Panc1 (cell line): Measurements from ENCODE around the gene CD151. TPM values are rescaled to one million over a fixed set of nuclear protein-coding genes. Genes with fewer than 3 reads are reported as not detected.

Experiments
- ATAC-seq: fragments of 200-7000 bp; cut with Tn5 transposase; 2 replicates; pipeline ENCODE4 v1.9.1; 2020; ENCODE audit warnings: mild to moderate bottlenecking, moderate library complexity
- BruUV-seq: library from RNA; stranded (reverse); fragments of 400-500 nt; replicated peaks from 2 replicates; lab custom pipeline; 2021; lab: Mats Ljungman, UMichigan
- CTCF ChIA-PET: fragments of 300-600 bp; sonication (Branson Sonifier 250); formaldehyde crosslinking; loops from one replicate; lab custom pipeline; 2022; ENCODE audit warnings: antibody characterized with exemption; lab: Charles Lee
- POLR2A ChIA-PET: fragments of 300-600 bp; sonication (Branson Sonifier 250); formaldehyde crosslinking; loops from one replicate; lab custom pipeline; 2022; ENCODE audit warnings: antibody characterized with exemption; lab: Charles Lee
- DNase-seq: peaks from one replicate; pipeline ENCODE4 v3.0.0-alpha.2; 2010; ENCODE audit warnings: low read depth, low spot score
- H3K27ac ChIP-seq: 2 replicates; pipeline ENCODE4 v1.5.1; 2011; ENCODE audit warnings: mild to moderate bottlenecking, low read length, inconsistent platforms
- H3K27me3 ChIP-seq: fragments of 200-500 bp; sonication (Bioruptor generic); 2 replicates; pipeline ENCODE4 v1.6.0; 2014; ENCODE audit warnings: low read length, inconsistent platforms; ENCODE audit not compliant: control insufficient read depth, insufficient read depth
- H3K36me3 ChIP-seq: fragments of 200-500 bp; sonication (Bioruptor generic); 2 replicates; pipeline ENCODE4 v1.5.1; 2014; ENCODE audit warnings: inconsistent platforms, mild to moderate bottlenecking, low read length, moderate library complexity; ENCODE audit not compliant: control insufficient read depth, insufficient read depth
- H3K4me1 ChIP-seq: 2 replicates; pipeline ENCODE4 v1.5.1; 2011; ENCODE audit warnings: inconsistent platforms, mild to moderate bottlenecking, low read length, moderate library complexity; ENCODE audit not compliant: control insufficient read depth, insufficient read depth
- H3K4me3 ChIP-seq, 2 experiments: 2 replicates each; pipeline ENCODE4 v1.5.1; 2011 to 2012; ENCODE audit warnings: low read depth in 2 of 2, low read length in 2 of 2, mild to moderate bottlenecking in 2 of 2, inconsistent platforms in 1 of 2, moderate library complexity in 1 of 2
- H3K9me3 ChIP-seq: fragments of 200-500 bp; sonication (Bioruptor generic); 2 replicates; pipeline ENCODE4 v1.5.1; 2014; ENCODE audit warnings: low read depth, mild to moderate bottlenecking, inconsistent platforms, low read length, moderate library complexity; ENCODE audit not compliant: control insufficient read depth, insufficient read depth
- POLR2AphosphoS5 ChIP-seq: IDR thresholded peaks from 2 replicates; pipeline ENCODE4 v1.6.1; 2012; ENCODE audit warnings: mild to moderate bottlenecking, low read depth, low read length, moderate library complexity
- SIN3A ChIP-seq: IDR thresholded peaks from 2 replicates; pipeline ENCODE4 v1.6.1; 2012; ENCODE audit warnings: low read depth, mild to moderate bottlenecking, low read length, moderate library complexity, borderline replicate concordance; ENCODE audit not compliant: insufficient read depth
- TCF7L2 ChIP-seq: IDR thresholded peaks from 2 replicates; pipeline ENCODE4 v1.6.1; 2011; ENCODE audit warnings: mild to moderate bottlenecking, low read depth, low read length, inconsistent platforms
- in situ Hi-C: cut with HindIII; loops from 2 replicates; pipeline ENCODE4 v1.10.0; 2016; ENCODE audit warnings: low sequenced_read_pairs, low pct_unique_long_range_greater_than_20kb
- intact Hi-C: fragments of 100-400 bp; cut with micrococcal nuclease; formaldehyde crosslinking; loops from one replicate; pipeline ENCODE4 v1.10.0; 2022; ENCODE audit not compliant: unreplicated experiment
- total RNA-seq: library from RNA; stranded (reverse); gene quantifications from one replicate; pipeline ENCODE4 v1.2.1, GENCODE V29; 2021; ENCODE audit not compliant: unreplicated experiment
- TF ChIP-seq, protein P1 (sequence below), 2 experiments: IDR thresholded peaks; 2 replicates each; pipeline ENCODE4 v1.6.1; 2011 to 2012; ENCODE audit warnings: low read depth in 2 of 2, control low read depth in 1 of 2, low read length in 1 of 2, mild to moderate bottlenecking in 1 of 2, moderate library complexity in 1 of 2; ENCODE audit not compliant: insufficient read depth in 1 of 2
- TF ChIP-seq, protein P2 (sequence below): fragments of 450-650 bp; IDR thresholded peaks from 2 replicates; pipeline ENCODE4 v1.5.1; 2017; ENCODE audit warnings: mild to moderate bottlenecking

The CD151 gene
- total RNA-seq, 1 experiment from 2014 or later = 680 TPM

- no TSS peak for BruUV-seq
- H3K36me3 ChIP-seq = 0 out of 2 replicates have a peak, but pooled peaks cover 2% of the 10 kb centered on the region
- ChIA-PET POLR2A (interaction anchor here (0.8 to 1.9 kb wide), 3 partner anchors 8 to 16 kb away, joined by 3 to 11 read pairs (median 5); partner anchors contain the start of gene PNPLA2), CTCF (interaction anchor here (1.2 kb wide), 1 partner anchor 17 kb away, joined by 6 read pairs; no protein-coding TSS in a partner anchor)
- H3K4me1 ChIP-seq = peaks cover 57% of the 10 kb centered on the region
- ATAC-seq (no peak), DNase-seq (no peak)
- peak within 1 kb of the TSS; percentile 92 for H3K27ac ChIP-seq
- in situ Hi-C loops = no loop called here
- H3K4me3 ChIP-seq = peak within 1 kb of the TSS; percentile 78 to 82
- no peak for TF ChIP-seq SIN3A
- TF ChIP-seq POLR2AphosphoS5 = no peak; the same call in 1 of the 2 replicates
- TF ChIP-seq, protein P1, sequence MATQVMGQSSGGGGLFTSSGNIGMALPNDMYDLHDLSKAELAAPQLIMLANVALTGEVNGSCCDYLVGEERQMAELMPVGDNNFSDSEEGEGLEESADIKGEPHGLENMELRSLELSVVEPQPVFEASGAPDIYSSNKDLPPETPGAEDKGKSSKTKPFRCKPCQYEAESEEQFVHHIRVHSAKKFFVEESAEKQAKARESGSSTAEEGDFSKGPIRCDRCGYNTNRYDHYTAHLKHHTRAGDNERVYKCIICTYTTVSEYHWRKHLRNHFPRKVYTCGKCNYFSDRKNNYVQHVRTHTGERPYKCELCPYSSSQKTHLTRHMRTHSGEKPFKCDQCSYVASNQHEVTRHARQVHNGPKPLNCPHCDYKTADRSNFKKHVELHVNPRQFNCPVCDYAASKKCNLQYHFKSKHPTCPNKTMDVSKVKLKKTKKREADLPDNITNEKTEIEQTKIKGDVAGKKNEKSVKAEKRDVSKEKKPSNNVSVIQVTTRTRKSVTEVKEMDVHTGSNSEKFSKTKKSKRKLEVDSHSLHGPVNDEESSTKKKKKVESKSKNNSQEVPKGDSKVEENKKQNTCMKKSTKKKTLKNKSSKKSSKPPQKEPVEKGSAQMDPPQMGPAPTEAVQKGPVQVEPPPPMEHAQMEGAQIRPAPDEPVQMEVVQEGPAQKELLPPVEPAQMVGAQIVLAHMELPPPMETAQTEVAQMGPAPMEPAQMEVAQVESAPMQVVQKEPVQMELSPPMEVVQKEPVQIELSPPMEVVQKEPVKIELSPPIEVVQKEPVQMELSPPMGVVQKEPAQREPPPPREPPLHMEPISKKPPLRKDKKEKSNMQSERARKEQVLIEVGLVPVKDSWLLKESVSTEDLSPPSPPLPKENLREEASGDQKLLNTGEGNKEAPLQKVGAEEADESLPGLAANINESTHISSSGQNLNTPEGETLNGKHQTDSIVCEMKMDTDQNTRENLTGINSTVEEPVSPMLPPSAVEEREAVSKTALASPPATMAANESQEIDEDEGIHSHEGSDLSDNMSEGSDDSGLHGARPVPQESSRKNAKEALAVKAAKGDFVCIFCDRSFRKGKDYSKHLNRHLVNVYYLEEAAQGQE (IDR thresholded peaks at IDR 0.05; ENCODE audit: insufficient read depth in 1 of 2, low read depth in 2 of 2, low read length in 1 of 2) = no peak
- TF ChIP-seq, protein P2, sequence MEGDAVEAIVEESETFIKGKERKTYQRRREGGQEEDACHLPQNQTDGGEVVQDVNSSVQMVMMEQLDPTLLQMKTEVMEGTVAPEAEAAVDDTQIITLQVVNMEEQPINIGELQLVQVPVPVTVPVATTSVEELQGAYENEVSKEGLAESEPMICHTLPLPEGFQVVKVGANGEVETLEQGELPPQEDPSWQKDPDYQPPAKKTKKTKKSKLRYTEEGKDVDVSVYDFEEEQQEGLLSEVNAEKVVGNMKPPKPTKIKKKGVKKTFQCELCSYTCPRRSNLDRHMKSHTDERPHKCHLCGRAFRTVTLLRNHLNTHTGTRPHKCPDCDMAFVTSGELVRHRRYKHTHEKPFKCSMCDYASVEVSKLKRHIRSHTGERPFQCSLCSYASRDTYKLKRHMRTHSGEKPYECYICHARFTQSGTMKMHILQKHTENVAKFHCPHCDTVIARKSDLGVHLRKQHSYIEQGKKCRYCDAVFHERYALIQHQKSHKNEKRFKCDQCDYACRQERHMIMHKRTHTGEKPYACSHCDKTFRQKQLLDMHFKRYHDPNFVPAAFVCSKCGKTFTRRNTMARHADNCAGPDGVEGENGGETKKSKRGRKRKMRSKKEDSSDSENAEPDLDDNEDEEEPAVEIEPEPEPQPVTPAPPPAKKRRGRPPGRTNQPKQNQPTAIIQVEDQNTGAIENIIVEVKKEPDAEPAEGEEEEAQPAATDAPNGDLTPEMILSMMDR = no peak
- TF ChIP-seq TCF7L2 = no peak
- no peaks in the 10 kb centered on the region for H3K9me3 ChIP-seq
- no peaks in the 10 kb centered on the region for H3K27me3 ChIP-seq
- intact Hi-C loops = no loop called here
Observed at GRCh38 chr11:827897-828192, 4.9 kb upstream of the CD151 start, which contains the start of gene CRACR2B. CRACR2B (plus strand) TSS chr11:827919; CDS start chr11:828608, 689 bp downstream.

DNA sequence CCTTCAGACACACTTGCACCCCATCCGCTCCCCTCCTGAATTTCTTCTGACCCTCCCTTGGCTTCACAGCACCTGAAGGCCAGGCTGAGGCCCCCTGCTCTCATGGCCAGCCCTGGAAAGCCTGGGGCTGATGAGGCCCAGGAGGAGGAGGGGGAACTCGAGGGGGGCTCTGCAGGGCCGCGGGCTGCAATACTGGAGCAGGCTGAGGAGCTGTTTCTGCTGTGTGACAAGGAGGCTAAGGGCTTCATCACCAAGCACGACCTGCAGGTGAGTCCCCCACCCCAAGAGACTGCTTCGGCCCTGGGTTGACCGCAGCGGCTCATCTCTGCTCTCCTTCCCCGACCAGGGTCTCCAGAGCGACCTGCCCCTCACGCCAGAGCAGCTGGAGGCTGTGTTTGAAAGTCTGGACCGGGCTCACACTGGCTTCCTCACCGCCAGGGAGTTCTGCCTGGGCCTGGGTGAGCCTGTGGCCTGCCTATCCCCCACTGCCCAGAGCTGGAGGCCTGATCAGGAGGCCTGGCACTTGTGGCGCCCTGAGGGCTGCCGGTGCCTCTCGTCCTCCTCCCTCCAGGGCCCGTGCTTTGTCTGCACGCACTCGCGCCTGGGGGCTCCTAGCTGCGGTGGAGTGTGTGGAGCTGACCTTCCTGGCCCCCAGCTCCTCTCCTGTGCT is 4.1 kb upstream of the CD151 start:
- no peaks in the 10 kb centered on the region for H3K27me3 ChIP-seq
- peak; percentile 1; the same call in 1 of the 2 replicates for ATAC-seq
- intact Hi-C loops (no loop called here), in situ Hi-C loops (no loop called here)
- TF ChIP-seq SIN3A (no peak), TCF7L2 (no peak), POLR2AphosphoS5 (no peak)
- TF ChIP-seq, protein P1 (IDR thresholded peaks at IDR 0.05; ENCODE audit: insufficient read depth in 1 of 2, low read depth in 2 of 2, low read length in 1 of 2) = no peak
- TF ChIP-seq, protein P2 = no peak
- H3K4me1 ChIP-seq = peaks cover 57% of the 10 kb centered on the region
- BruUV-seq = no TSS peak
- 0 out of 2 replicates have a peak, but pooled peaks cover 2% of the 10 kb centered on the region for H3K36me3 ChIP-seq
- H3K9me3 ChIP-seq = no peaks in the 10 kb centered on the region
- no peak for DNase-seq
- H3K4me3 ChIP-seq = peak overlapping the region; percentile 78 to 82
- ChIA-PET POLR2A (interaction anchor here (0.5 to 1.9 kb wide), 3 partner anchors 9 to 70 kb away, joined by 3 to 11 read pairs (median 3); partner anchors contain the start of gene PNPLA2), CTCF (interaction anchor here (1.2 kb wide), 1 partner anchor 18 kb away, joined by 6 read pairs; no protein-coding TSS in a partner anchor)
- peak overlapping the region; percentile 92 for H3K27ac ChIP-seq
